HG03558 (cell line): ENCODE results near the gene GATAD2B.
"Not testable (repeated sequence)": the region's sequence is repeated elsewhere in the genome, so short reads cannot be mapped to it uniquely, and the experiment has no call there.

Experiments
- ATAC-seq: cut with Tn5 transposase; IDR thresholded peaks from one replicate; pipeline ENCODE4 v1.9.1; 2021; ENCODE audit warnings: moderate number of reproducible peaks; ENCODE audit not compliant: unreplicated experiment; ENCODE audit errors: extremely low read depth

The GATAD2B gene

GRCh38 chr1:153844349-153844748, 78.4 kb downstream of the GATAD2B start:
- not testable (repeated sequence) for ATAC-seq

- ATAC-seq, result peak; percentile 53
Observed at GRCh38 chr1:153842006-153842471, 80.7 kb downstream of the GATAD2B start.

- ATAC-seq, result no peak
Observed at GRCh38 chr1:153841463-153841994, 81.2 kb downstream of the GATAD2B start.

DNA sequence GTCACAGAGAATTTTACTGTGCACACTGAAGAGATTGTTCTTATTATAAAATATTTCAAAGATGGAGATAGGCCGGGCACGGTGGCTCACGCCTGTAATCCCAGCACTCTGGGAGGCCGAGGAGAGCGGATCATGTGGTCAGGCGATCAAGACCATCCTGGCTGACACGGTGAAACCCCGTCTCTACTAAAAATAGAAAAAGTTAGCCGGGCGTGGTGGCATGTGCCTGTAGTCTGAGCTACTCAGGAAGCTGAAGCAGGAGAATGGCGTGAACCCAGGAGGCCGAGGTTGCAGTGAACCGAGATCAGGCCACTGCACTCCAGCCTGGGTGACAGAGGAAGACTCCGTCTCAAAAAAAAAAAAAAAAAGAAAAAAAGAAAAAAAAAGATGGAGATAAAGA, 82.0 kb downstream of the GATAD2B start:
- not testable (repeated sequence) for ATAC-seq

DNA sequence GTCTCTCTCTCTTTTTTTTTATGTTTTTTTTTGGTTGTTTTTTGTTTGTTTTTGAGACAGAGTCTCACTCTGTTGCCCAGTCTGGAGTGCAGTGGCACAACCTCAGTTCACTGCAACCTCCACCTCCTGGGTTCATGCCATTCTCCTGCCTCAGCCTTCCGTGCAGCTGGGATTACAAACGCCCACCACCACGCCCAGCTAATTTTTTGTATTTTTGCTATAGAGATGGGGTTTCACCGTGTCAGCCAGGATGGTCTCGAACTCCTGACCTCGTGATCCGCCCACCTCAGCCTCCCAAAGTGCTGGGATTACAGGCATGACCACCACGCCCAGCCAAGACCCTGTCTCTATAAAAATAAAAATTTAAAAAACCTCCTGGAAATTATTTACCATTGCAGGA, 88.8 kb downstream of the GATAD2B start:
- ATAC-seq, result not testable (repeated sequence)

GRCh38 chr1:153833171-153833570, 89.6 kb downstream of the GATAD2B start:
- ATAC-seq, result no peak

- ATAC-seq, result no peak
Observed at GRCh38 chr1:153832293-153832692, 90.5 kb downstream of the GATAD2B start.

DNA sequence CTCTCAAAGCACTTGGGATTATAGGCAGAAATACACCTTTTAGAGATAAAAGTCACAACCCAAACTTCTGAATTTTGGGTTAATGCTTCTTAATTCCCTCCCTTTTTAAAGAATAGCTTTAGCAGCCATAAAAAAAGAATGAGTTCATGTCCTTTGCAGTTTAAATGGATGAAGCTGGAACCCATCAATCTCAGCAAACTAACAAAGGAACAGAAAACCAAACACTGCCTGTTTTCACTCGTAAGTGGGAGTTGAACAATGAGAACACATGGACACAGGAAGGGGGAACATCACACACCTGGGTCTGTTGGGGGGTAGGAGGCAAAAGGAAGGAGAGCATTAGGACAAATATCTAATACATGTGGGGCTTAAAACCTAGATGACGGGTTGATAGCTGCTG, 91.7 kb downstream of the GATAD2B start:
- no peak for ATAC-seq

DNA sequence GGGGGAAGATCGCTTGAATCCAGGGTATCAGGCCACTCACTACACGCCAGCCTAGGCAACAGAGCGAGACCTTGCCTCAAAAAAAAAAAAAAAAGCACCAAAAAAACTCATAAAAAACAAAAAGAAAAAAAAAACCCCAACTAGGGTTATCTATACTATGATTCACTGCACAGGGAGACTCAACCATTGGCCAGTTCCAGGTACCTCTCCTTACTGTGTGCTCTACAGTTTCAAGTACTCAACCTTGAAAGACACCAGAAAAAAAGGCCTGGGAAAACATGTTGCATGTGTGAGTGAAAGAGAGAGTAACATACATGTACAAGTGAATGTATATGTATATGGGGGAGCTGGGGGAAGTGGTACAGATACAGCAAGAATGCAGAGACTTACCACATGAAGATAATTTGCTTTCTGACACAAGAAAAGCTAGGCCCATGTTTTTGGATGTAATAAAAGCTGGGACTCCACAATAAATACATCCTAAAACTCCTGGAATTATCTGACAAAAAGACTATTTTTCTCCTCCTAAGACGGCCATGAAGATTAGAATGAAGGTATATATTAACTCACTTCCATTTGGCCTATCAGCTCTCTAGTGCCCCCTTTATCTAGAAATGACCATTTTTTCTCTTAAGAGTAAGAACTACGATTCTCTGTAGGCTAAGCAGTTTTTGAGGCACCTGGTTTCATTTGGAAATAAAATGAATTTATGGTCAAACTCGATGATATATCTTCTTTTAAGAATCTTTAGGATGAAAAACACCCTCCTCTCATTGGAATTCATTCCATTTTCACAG, 95.4 kb downstream of the GATAD2B start:
- no peak for ATAC-seq

DNA sequence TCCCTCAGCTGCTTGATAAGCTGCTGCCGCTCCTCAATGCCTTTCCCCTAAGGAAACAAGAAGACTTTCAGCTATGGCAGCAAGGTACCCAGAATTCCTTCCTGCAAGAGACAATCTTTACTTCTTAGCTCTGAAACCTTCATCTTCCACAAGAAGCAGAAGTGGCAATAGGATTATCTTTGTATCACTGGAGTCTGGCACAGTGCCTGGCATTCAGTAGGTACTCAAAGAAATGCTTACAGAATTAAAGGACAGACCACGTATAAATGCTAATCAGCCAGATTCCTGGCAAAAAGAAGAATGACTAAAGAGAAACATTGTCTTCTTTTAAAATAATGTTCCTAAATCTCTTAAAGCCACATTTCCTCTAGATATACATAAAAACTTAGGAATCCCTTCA, 103.9 kb downstream of the GATAD2B start:
- no peak for ATAC-seq

GRCh38 chr1:153816283-153816889, 106.4 kb downstream of the GATAD2B start:
- ATAC-seq, result no peak

DNA sequence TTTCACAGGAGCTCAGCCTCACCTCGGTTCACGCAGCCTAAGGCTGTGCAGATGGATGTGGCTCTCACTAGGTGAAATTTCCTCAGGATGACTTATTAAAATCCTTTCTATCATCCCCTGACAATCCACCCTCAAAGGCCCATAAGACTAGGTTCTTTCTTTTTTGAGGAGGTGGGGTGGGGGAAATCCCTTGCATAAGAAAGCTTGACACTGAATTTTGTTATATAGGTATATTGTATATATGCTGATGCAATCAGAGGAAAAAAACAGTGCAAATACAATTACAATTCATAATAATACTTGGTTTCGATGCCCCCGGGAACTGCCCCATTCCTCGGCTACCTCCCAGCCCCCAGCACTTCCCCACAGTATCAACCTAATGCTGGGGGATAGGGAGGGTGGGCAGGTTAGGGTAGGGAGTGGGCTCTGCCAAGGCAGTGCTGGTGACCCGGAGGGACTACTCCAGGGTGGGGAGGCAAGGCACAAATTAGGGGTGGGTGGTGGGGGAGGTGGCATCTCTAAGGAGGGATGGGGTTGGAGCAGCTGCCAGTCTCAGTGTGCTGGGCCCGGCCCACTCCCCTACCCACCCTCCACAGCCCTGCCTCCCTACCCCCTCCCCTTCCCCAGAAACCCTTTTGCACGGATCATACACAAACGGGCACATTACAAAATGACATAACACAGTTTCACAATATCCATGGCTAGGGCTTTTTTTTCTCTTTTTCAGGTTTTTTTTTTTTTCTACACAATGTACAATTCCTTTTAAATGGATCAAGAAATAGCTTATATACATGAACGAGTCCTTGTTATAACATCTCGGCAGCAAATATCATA, 116.7 kb downstream of the GATAD2B start:
- ATAC-seq, result no peak

GRCh38 chr1:153805042-153805745, 117.6 kb downstream of the GATAD2B start:
- ATAC-seq, result peak; percentile 83

GRCh38 chr1:153804112-153804511, 118.7 kb downstream of the GATAD2B start:
- ATAC-seq, result no peak

- no peak for ATAC-seq
Observed at GRCh38 chr1:153803470-153804056, 119.2 kb downstream of the GATAD2B start.

DNA sequence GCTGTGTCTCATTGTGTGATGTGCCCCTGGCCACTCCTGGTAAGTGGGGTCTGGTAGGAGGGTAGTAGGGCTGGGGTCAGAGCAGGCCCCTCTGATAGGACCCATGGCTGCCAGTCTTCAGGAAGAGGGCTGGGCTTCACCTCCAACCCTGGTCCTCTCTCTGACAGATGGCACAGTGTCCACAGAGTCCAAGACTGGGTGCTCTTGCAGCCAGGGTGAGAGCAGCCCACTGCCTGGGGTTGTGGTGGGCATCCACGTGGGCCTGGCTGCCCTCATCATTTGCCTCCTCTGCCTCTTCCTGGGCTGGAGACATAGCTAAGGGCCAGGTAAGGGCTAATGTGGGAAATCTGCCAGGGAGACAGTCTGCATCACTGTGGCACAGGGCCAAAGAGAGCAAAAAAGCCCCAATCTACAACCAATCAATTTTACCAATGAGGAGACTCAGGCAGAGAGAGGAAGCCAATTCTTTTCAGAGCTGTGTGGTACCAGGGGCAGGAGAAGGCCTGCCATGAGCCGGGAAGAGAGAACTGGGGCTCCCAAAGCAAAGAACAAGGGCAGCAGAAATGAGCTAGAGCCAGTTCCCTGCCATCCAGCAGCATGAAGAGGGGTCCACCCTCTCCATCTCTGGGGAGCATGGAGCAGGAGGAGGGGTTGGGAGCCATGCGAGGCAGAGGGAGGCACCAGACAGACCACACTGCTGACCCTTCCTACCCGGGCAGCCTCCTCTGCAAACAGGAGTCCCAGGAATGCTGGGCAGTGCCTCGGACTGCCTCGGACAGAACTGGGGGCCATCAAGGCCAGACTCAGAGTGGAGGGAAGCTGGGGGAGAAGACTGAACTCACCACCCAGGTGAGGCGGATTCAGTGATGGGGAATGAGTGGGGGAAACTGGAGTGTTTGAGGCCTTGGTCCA, 120.7 kb downstream of the GATAD2B start:
- no peak for ATAC-seq

DNA sequence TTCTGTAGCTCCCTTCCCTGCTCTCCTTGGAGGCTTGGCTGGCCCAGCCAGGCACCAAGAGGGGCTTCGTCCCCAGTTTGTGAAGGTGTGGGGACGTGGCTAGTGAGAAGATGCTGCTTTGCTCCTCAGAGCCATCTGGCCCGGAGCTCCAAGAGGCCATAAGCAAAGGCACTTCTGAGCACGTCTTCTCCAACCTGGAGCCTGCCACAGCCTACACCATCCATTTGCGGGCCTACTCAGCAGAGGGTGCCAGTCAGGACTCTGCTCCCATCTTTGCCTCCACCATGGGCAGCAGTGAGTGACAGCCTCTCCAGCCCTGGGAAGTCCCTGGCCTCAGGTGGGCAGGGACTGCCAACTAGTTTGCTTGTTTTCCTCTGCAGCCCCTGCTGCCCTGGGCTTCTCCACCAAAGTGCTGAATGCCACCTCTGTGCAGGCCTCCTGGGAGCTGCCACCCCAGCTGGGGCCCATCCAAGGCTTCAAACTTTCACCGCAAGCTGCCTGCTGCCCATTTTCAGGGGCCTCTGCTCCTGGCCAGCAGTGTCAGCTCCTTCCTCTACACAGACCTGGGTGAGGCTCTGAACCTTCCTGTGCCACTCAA, 121.6 kb downstream of the GATAD2B start:
- no peak for ATAC-seq

GRCh38 chr1:153800516-153800915, 122.3 kb downstream of the GATAD2B start:
- no peak for ATAC-seq
